HepG2 (cell line): ENCODE results near the gene MED10. TPM values are rescaled to one million over a fixed set of nuclear protein-coding genes. Genes with fewer than 3 reads are reported as not detected.

Experiments
- ATAC-seq: fragments of 200-7000 bp; cut with Tn5 transposase; 3 replicates; pipeline ENCODE4 v1.9.1; 2020; ENCODE audit warnings: mild to moderate bottlenecking, moderate library complexity
- BruUV-seq: library from RNA; stranded (reverse); fragments of 400-500 nt; replicated peaks from 2 replicates; lab custom pipeline; 2021; lab: Mats Ljungman, UMichigan
- CTCF ChIA-PET: fragments of 300-600 bp; formaldehyde crosslinking; extraction: SDS; loops from one replicate; lab custom pipeline; 2021; ENCODE audit warnings: low total read pairs, inconsistent platforms, low intra/inter-chr PET ratio; lab: Yijun Ruan, JAX
- POLR2A ChIA-PET: fragments of 350-600 bp; sonication (Branson Sonifier 250); formaldehyde crosslinking; loops from one replicate; lab custom pipeline; 2020; ENCODE audit warnings: antibody characterized with exemption, inconsistent platforms; lab: Yijun Ruan, JAX
- DNase-seq: peaks from one replicate; pipeline ENCODE4 v3.0.0-alpha.2; 2015; ENCODE audit warnings: low spot score
- FAIRE-seq: peaks from 3 replicates; lab custom pipeline; 2011; peaks lifted over from hg19 to GRCh38; lab: Jason Lieb, UNC
- H2AFZ ChIP-seq: one replicate; pipeline ENCODE4 v1.6.1; 2011; ENCODE audit warnings: low read length, inconsistent platforms
- H3K27ac ChIP-seq: fragments of 300-600 bp; 3 replicates; pipeline ENCODE4 v1.8.0; 2011; ENCODE audit warnings: mixed run types, mild to moderate bottlenecking, mixed read lengths, low read length, inconsistent platforms; ENCODE audit not compliant: insufficient read depth; ENCODE audit errors: extremely low read length
- H3K27me3 ChIP-seq, 2 experiments: fragments of 200-600 bp in 1 of 2; 2 replicates in 1 of 2; 3 replicates in 1 of 2; pipeline versions ENCODE4 v1.6.0 to v1.8.0; 2011; ENCODE audit warnings: low read length in 2 of 2, mild to moderate bottlenecking in 2 of 2, moderate library complexity in 2 of 2, inconsistent platforms in 1 of 2; ENCODE audit not compliant: insufficient read depth in 2 of 2, control insufficient read depth in 1 of 2
- H3K36me3 ChIP-seq, 2 experiments: fragments of 200-600 bp in 1 of 2; replicated peaks in 1 of 2; 2 replicates in 1 of 2; 3 replicates in 1 of 2; pipeline versions ENCODE4 v1.5.1 to v1.8.0; 2011; ENCODE audit warnings: low read length in 2 of 2, inconsistent platforms in 1 of 2; ENCODE audit not compliant: insufficient read depth in 2 of 2, control insufficient read depth in 1 of 2
- H3K4me1 ChIP-seq: 2 replicates; pipeline ENCODE4 v1.5.1; 2012; ENCODE audit warnings: low read length, inconsistent platforms; ENCODE audit not compliant: insufficient read depth
- H3K4me2 ChIP-seq: 2 replicates; pipeline ENCODE4 v1.6.0; 2011; ENCODE audit warnings: low read depth, low read length, inconsistent platforms
- H3K4me3 ChIP-seq, 3 experiments: fragments of 200-600 bp in 1 of 3; sonication (generic), shearing (Covaris generic) in 1 of 3; replicated peaks in 1 of 3; 2 replicates each; pipeline ENCODE4 v1.5.1; 2011 to 2016; ENCODE audit warnings: low read length in 3 of 3, inconsistent platforms in 2 of 3, low read depth in 2 of 3, mild to moderate bottlenecking in 2 of 3, control low read depth in 1 of 3, mixed read lengths in 1 of 3; ENCODE audit not compliant: insufficient read depth in 1 of 3
- H3K79me2 ChIP-seq: one replicate; pipeline ENCODE4 v1.6.1; 2011; ENCODE audit warnings: low read length, inconsistent platforms; ENCODE audit not compliant: insufficient read depth
- H3K9ac ChIP-seq: 2 replicates; pipeline ENCODE4 v1.6.0; 2011; ENCODE audit warnings: mild to moderate bottlenecking, low read depth, low read length, inconsistent platforms; ENCODE audit not compliant: insufficient read depth
- H3K9me3 ChIP-seq: 2 replicates; pipeline ENCODE4 v1.5.1; 2012; ENCODE audit warnings: mild to moderate bottlenecking, low read length
- H4K20me1 ChIP-seq: 2 replicates; pipeline ENCODE4 v1.6.0; 2011; ENCODE audit warnings: inconsistent platforms, mild to moderate bottlenecking, low read length, moderate library complexity; ENCODE audit not compliant: insufficient read depth
- BCL6 ChIP-seq: IDR thresholded peaks from 2 replicates; pipeline ENCODE4 v1.6.1; 2016; ENCODE audit warnings: missing genetic modification reagents, missing compliant biosample characterization
- DNMT3B ChIP-seq: conservative IDR thresholded peaks from 2 replicates; pipeline ENCODE4 v1.6.1; 2016; ENCODE audit warnings: missing biosample characterization, control low read depth
- FOXO4 ChIP-seq: sonication (generic); formaldehyde crosslinking; conservative IDR thresholded peaks from 2 replicates; pipeline ENCODE4 v1.8.1; 2023; ENCODE audit warnings: missing genetic modification reagents
- IKZF4 ChIP-seq: sonication (generic); formaldehyde crosslinking; IDR thresholded peaks from 2 replicates; pipeline ENCODE4 v1.5.1; 2020; ENCODE audit warnings: borderline replicate concordance, mild to moderate bottlenecking, low read depth, missing genetic modification reagents; ENCODE audit errors: not compliant biosample characterization
- KAT7 ChIP-seq: IDR thresholded peaks from 2 replicates; pipeline ENCODE4 v1.6.1; 2018; ENCODE audit warnings: borderline replicate concordance, missing compliant biosample characterization
- NCOA5 ChIP-seq: sonication (generic); formaldehyde crosslinking; IDR thresholded peaks from 2 replicates; pipeline ENCODE4 v1.4.0; 2020; ENCODE audit warnings: missing genetic modification reagents
- PCBP1 ChIP-seq: fragments of 200-400 bp; formaldehyde crosslinking; IDR thresholded peaks from 2 replicates; pipeline ENCODE4 v1.6.1; 2017; ENCODE audit warnings: mild to moderate bottlenecking, low read depth, low read length, borderline replicate concordance
- ZBTB3 ChIP-seq: sonication (generic); formaldehyde crosslinking; IDR thresholded peaks from 2 replicates; pipeline ENCODE4 v1.4.0; 2020; ENCODE audit warnings: low read depth, mild to moderate bottlenecking, moderate library complexity, missing genetic modification reagents, borderline replicate concordance
- ZKSCAN1 ChIP-seq: fragments of 150-350 bp; IDR thresholded peaks from 2 replicates; pipeline ENCODE4 v1.6.1; 2014; ENCODE audit warnings: low read length
- ZKSCAN8 ChIP-seq: IDR thresholded peaks from 2 replicates; pipeline ENCODE4 v1.6.1; 2016; ENCODE audit warnings: borderline replicate concordance, missing genetic modification reagents, missing compliant biosample characterization
- ZNF136 ChIP-seq: sonication (generic); formaldehyde crosslinking; IDR thresholded peaks from 2 replicates; pipeline ENCODE4 v1.8.1; 2022; ENCODE audit warnings: low read depth, mild to moderate bottlenecking, moderate library complexity, missing genetic modification reagents
- ZNF740 ChIP-seq: sonication (generic); formaldehyde crosslinking; IDR thresholded peaks from 2 replicates; pipeline ENCODE4 v1.4.0; 2020; ENCODE audit warnings: missing genetic modification reagents
- WGBS: methylation state at CpG from one replicate; pipeline ENCODE4 v1.1.6; 2017; ENCODE audit warnings: low lambda C conversion rate; 5-methylcytosine and 5-hydroxymethylcytosine counted together
- in situ Hi-C: cut with HindIII; loops from 2 replicates; pipeline ENCODE4 v1.10.0; 2017; ENCODE audit warnings: low pct_unique_long_range_greater_than_20kb; ENCODE audit not compliant: extremely low pct_ligation_motif_present
- intact Hi-C: fragments of 100-400 bp; cut with micrococcal nuclease; formaldehyde crosslinking; loops from one replicate; pipeline ENCODE4 v1.10.0; 2022; ENCODE audit not compliant: unreplicated experiment
- polyA plus RNA-seq, 8 experiments: library from polyadenylated mRNA; depleted of rRNA in 3 of 8; stranded (reverse) in 7 of 8; unstranded in 1 of 8; fragments of >200 nt; fragmentation: Illumina TruSeq in 4 of 8; extraction: Trizol in 4 of 8; gene quantifications; 2 replicates each; pipeline versions ENCODE4 v1.2.1 to v1.2.3, GENCODE V29; 2011 to 2016; ENCODE audit warnings: low read depth in 4 of 8, missing spikeins in 1 of 8, mixed read lengths in 1 of 8; ENCODE audit not compliant: insufficient read depth in 1 of 8
- total RNA-seq, 5 experiments: library from RNA; depleted of rRNA; stranded (reverse); fragments of >200 nt; fragmentation: Illumina TruSeq; extraction: Trizol; gene quantifications; 2 replicates each; pipeline ENCODE4 v1.2.3, GENCODE V29; 2016; ENCODE audit warnings: low read depth in 1 of 5

MED10 gene
- total and polyA plus RNA-seq, 2 of the 13 experiments (the other 11 are each of a cell fraction or from before 2014, with no cell fraction given), result 11.2 to 23.7 TPM

GRCh38 chr5:6423327-6424109 is 45.2 kb upstream of the MED10 start:
- no peaks in the 10 kb centered on the region for H3K36me3 ChIP-seq
- no peak overlapping the region for H3K4me3 ChIP-seq
- ChIA-PET POLR2A (no interaction called here), CTCF (no interaction called here)
- H3K27me3 ChIP-seq, result peaks cover 0 to 8% of the 10 kb centered on the region in 2 experiments; a peak in 1 of 5 replicates
- DNase-seq (no peak), ATAC-seq (no peak), FAIRE-seq (no peak)
- H4K20me1 ChIP-seq, result no peaks in the 10 kb centered on the region
- H3K79me2 ChIP-seq, result no peaks in the 10 kb centered on the region
- intact Hi-C loops (no loop called here), in situ Hi-C loops (no loop called here)
- 29% methylated on average over 8 of the region's 13 CpGs for WGBS
- no TSS peak for BruUV-seq
- H3K27ac ChIP-seq, result no peak overlapping the region
- H3K9ac ChIP-seq, result no peak overlapping the region
- no peaks in the 10 kb centered on the region for H3K4me1 ChIP-seq
- TF ChIP-seq NCOA5 (CRISPR knock-in tag), result no peak
- no peak for TF ChIP-seq KAT7 (CRISPR knock-in tag)
- TF ChIP-seq ZBTB3, result no peak
- no peak for TF ChIP-seq ZKSCAN8 (CRISPR knock-in tag)
- TF ChIP-seq PCBP1, result no peak
- no peak for TF ChIP-seq ZNF136 (CRISPR knock-in tag)
- no peak for TF ChIP-seq ZNF740 (CRISPR knock-in tag)
- TF ChIP-seq ZKSCAN1, result no peak
- no peak for TF ChIP-seq IKZF4 (CRISPR knock-in tag)
- TF ChIP-seq FOXO4, result no peak
- TF ChIP-seq BCL6 (CRISPR knock-in tag), result no peak
- TF ChIP-seq DNMT3B (CRISPR knock-in tag), result no peak
- H3K9me3 ChIP-seq, result no peaks in the 10 kb centered on the region
- no peak overlapping the region for H2AFZ ChIP-seq
- H3K4me2 ChIP-seq, result no peak overlapping the region
